Measurements from ENCODE around the gene CERS6.

CERS6 gene

DNA sequence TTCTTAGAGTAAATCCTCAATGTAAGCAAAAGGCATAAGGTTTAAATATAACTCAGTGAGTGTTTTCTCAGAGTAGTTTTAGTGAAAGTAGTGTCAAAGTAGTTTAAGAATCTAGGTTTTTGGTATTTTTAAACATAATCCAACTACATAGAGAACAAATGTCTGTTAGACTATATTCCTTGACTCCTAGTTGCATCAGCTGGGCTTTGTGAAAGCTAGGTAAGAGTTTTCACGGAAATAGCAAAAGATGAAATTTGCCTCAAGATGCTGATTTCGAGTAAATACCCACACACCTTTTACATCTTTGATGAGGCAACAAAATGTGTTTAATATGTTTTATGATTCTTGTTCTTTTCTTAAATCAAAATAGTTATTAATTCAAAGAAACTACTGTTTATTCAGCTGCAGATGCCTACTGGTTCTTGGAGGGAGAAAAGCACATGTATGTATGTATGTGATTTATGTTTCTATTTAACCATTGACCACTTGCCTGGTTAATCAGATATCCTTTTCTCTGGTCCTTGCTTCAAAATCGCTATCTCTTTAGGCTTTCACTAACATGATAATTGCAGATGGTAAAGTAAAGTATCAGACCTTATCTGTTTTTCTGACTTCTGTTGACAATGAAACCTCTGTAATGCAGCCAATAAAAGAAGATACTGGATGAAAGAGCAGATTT, 229.0 kb downstream of the CERS6 start:
- no peak for DNase-seq

DNA sequence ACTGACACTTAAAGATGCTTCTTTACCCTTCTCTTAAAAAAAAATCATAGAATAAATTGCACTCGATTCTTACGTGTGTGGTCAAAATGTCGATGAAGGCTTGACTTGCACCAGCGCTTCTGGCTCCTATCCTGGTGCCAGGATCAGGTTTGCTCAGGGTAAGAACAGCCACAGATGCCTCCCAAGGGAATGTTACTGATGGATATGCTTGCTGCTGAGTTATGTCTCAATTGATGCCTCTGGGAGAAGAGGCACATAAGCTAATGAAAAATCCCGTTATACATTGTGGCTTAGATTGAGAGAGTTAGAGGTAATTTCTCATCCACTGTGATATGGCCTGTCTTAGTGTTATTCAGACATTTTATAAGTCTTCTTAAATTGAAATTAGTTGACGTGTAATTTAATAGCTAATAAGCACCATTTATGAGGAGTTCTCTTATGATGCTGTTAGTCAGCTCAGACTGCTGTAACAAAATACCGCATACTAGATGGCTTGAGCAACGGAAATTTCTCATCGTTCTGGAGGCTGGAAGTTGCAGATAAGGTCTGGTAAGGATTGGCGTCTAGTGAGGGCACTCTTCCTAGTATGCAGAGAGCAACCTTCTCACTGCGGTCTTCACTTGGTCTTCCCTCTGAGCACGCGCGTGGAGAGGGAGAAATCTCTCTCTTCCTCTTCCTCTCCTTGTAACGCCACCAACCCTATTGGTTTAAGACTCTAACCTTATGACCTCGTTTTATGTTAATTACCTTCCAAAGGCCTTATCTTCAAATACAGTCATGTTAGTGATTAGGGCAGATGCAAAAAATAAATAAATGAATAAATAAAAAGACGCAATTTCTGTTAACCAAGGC, 229.8 kb downstream of the CERS6 start:
- no peak for DNase-seq

DNA sequence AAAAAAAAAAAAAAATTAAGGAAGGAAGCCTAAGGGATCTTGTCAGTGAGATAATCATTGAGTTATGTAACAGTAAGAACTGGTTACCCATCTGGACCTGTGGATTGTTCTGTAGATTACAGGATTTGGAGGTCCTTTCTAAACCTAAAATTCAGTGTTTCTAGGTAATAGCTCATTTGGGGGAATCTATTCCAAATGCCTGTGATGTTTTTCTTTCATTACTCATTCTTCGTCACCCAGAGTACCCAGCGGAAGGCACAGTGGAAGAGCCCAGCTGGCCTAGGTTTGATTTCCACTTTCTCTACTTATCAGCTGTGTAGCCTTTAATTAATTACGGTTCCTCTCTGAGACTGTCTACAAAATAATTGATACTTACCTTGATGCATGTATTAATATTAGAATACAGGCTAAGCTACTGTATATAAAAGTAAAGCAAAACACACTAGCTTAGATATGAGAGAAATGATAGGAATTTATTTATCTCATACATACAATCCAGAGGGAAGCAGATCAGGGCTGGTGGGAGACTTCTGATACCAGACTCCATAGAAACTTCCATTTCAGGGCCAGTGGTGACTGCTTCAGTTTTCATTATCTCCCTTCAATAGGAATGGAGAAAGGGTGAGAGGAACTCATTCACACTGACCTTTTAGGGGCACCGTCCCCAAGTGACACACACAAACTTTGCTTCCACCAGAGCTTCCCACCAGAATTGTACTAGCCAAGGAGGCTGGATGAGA, 230.6 kb downstream of the CERS6 start:
- DNase-seq: no peak

DNA sequence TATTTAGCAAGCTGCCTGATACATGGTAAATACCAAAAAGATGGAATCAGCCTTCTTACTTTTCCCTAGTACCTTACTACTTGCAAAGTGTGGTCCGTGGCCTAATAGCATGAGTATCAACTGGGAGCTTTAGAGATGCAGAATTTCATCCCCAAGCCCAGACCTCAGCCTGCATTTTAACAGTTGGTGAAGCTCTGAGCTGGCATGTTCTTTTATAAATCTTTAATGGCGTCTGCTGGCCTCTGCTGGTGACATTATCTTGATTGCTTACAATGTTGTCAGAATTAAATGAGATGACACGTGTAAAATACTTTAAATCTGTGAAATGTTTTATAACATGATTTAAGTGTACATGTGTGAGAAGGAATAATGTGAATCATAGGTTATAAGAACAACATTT, 231.2 kb downstream of the CERS6 start:
- no peak for DNase-seq

DNA sequence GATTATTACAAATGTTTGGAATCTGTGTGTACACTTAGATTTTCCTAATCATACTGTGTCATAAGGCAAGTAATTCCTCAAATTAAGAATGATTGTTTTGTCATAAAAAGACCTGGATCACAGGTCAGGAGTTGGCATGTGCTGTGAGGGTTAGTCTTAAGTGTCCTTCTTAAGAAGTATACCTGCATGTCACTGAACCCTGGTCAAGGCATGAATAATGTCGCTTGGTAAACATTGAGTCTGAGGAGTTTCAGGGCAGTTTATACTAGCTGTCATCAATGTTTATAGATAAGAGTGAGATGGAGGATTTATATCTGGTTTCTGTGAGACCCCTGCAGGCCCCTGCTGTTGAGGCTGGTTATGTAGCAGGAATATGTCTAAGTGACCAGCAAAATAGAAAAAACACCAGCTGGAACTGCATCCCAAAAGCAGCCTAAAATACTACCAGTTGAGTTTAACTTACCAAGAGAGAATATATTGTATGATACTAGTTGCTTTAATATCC, 234.4 kb downstream of the CERS6 start:
- no peak for DNase-seq

DNA sequence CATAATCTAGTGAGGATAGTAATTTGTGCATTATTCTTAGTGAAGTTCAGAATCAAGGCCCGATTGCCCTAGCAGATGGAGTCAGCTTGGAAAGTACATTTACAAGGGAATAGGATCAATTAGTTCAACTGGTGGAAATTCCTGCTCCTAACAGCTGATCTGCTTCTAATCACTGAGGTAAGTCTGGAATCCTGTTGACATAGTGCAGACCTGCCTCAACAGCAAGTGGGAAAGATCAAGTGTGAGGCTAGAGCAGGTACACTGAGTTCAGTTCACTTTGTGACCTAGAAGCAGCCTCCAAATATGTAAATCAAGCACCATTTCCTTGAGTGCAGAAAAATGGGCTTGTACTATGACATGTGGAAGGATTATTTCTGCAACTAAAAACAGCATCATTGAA, 235.1 kb downstream of the CERS6 start:
- DNase-seq: no peak

DNA sequence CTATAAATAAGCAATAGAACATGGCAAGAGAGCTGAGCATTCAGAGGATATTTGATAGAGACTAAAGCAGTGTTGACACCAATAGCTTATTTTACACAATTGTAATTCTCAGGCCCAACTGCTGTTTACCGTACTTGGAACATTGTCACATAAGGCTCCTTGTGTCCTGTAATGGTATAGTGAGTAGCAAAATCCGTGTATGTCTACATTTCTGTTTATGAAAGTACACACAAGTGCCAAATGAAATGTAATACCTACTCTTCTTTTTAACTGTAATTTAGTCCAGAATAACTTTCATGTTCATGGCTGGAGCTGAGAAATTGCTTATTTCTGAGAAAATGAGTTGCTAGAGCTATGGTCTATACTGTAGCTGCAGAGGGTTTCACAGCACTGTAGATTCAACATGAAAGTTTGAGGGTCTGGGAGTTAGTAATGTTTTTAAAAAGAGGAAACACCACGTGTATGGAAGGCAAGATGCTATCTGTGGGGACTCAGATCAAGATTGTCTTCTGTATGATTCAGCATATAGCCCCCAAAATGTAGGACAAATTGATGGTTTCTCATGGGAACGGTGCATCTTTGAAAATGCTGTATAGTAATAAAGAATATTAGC, 236.2 kb downstream of the CERS6 start:
- DNase-seq: peak; percentile 89

DNA sequence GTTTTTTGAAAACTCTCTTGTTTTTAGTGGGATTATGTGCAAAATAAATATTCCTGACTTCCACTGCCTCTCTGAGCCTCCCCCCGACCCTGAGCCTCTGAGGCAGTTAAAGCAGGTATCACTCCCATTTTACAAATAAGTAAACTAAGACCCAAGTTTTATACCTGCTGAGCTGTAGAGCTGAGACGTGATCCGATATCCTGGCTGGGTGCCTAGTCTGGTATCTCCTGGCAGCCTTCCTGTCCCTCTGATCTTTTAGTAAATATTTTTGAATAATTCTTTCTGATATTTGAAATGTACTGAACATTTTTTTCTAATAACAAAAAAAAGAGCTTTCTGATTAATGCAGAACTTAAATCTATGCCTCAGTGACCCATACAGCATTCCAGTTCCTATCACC, 238.1 kb downstream of the CERS6 start:
- DNase-seq: no peak

DNA sequence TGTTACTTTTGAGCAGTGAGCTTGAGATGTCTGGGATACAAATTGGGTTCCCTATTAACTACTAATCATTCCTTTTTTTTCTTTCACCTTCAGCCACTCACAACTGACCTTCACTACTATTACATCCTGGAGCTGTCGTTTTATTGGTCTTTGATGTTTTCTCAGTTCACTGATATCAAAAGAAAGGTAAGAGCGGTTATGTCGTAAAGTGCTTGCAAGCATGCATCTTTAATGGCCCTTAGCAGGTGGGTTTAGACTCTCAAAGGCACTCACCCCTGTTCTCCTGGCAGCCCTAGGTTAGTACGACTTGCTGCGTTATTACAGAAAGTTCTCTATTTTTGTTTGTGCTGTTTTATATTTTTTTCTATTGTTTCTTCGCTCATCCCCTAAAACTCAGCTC, 238.8 kb downstream of the CERS6 start:
- no peak for DNase-seq

DNA sequence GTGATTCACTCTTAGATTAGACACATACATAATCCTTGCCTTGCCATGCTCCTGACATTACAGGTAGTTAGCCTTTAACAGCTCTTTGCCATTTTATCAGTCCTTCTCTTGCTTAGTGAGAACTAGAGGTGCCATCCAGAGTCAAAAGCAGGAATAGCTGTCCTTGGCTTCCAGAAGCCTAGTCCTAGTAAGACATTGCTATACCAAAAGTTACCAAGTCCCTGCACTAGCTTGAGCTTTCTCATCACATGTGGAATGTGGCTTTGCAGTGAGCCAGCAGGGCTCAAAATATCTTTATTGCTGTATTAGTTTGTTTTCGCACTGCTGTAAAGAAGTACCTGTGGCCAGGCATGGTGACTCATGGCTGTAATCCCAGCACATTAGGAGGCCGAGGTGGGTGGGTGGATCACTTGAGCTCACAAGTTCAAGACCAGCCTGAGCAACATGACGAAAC, 241.6 kb downstream of the CERS6 start:
- DNase-seq: no peak

DNA sequence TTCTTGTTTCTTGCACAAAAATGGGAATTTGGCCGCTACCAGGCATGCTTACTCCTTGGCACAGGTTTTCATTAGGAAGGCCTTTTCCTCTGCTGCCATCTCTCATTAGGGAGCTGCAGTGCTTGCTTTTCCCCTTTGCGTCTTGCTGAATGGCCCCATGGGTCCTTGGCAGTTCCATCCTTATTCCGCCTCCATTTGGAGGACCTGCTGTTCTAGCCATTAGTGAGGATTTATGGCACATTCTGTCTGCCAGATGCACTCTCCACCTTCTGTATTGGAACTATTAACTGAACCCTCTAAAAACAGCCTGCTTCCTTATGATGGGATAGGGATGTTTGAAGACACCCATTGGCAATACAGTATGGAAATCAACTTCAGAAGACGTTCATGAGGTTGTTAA, 242.9 kb downstream of the CERS6 start:
- DNase-seq: no peak

DNA sequence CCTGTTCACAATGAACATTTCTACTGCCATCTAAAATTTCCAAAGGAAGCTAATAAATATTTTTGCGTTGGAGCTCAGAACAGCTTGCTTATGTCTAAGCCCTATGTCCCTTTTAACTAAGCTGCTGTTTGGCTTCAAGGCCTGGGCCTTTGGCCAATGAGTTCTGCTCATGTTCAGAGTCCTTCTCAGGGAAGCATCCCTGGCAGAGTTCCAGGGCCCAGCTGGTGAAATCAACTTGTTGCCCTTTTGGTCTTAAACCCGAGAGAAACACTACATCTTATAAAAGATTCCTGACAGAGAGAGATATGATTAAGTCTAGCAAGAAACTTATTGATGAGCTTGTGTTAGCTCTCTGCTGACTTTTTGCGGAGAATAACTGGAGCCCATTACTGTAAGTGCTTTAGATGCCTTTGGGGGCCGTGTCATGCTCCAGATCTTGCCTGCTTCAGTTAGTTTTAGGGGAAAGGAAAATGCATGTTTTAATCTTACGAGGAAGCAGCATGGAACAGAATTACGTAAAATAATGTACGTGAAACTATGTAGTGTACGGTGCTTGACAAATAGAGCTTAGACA, 243.9 kb downstream of the CERS6 start:
- no peak for DNase-seq

DNA sequence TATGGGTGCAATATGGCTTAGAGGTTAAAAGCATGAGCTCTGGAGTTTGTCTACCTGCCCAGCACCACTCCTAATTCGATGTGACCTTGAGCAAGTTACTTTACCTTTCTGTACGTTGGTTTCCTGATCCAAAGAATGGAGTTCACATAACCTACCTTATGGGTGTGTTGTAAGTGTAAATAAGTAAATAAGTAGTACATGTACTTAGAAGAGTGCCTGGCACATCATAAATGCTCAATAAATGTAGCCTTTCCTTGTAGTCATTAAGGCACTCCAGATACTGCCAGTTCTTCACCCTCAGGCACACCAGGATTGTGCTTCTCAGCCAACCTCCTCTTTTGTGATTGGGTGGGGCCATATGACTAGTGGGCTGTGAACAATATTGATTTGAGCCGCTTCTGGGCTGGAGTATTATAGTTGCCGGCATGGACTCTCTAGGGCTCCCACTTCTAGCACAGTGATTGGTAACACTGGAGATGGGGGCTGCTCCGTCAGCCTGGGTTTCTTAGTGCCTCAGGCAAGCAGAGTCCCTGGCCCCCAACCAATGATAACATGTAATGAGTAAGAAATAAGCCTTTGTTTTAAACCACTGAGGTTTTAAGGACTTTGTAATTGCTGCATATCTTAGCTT, 244.7 kb downstream of the CERS6 start:
- no peak for DNase-seq

DNA sequence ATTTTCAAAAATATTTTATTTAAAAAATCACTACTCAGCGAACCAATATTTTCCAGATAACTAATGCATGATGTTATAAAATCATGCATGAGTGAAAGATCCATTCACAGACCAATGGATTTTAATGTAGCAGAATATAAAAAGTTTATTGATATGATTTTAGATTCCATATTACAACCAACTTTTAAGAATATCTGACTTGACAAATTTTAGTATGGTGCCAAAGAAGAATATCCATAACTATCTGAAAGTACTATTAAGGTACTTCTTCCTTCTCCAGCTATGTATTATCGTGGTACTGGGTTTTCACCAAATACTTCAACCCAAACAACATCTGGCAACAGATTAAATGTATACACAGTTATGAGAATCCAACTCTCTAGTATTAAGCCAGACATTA, 246.5 kb downstream of the CERS6 start:
- DNase-seq: no peak

DNA sequence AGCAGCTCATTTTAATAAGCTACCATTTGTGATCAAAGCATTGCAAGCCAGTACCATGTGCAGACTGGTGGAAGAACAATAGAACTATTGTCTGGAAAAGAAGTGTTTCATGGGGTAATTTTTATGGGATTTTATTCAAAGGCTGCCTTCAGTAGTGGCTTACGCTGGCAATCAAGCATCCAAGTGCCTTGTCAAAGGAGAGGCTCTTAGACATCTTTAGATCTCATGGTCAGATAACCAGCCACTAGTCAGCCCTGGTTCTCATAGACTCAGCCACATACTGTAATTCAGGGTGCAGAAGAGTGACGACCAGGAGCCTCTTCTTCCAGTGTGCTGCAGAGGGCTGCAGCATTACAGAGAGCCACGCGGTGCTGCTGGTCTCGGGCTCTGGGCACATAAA, 247.9 kb downstream of the CERS6 start:
- no peak for DNase-seq

DNA sequence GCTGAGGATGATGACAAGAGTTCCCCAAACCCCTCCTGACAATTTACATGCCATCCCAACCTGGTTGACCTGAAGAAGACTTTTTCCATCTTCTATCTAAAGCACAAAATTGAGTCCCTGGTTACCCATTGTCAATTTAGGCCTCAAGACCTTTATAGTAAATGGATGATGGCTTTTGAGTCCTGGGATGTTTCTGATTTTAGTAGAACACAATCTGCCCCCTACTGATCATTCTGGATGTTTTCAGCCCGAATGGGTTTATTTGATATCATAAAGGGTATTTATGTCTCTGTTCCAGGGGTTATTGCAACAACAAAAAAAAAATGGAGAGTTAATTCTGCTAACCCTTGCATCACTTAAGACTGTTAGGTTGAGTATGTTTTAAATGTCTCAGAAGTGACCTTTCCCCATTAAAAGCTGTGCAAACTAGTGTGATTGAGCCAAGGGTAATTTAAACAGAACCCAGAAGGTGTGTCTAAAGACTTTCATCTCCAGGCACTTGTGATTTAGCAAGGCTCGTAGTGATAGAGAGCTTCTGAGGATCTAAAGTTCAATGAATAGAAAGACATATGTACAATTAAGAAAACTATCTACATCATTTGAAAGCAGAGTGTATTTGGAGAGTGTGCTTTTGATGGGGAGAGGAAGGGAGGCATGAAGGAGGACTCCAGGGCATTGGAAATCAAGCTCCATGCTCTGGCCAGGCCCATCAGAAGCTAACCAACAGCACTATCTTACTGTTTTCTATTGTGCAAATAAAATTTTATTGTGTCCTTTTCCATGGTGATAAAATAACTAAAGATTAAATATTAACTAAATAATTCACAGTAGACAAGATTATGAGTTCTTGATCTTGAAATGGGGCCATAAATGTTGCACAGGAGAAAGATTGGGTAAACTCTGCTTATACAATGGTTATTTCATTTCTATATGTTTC, 249.7 kb downstream of the CERS6 start:
- DNase-seq: peak; percentile 41

DNA sequence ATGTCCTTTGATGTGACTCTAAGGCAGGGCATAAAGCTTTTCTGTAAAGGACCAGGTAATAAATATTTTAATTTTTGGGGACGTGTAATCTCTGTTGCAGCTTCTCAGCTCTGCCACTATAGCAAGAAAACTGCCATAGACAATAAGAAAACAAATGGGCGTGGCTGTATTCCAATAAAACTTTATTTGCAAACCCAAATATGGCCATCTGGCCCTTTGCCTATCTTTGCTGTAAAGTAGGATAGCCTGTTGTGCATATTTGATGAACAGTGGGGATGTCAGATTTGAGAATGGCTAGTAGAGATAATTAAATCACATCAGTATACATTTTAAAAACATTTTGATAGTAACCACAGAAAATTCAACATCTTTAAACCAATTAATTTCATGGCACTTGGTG, 250.7 kb downstream of the CERS6 start:
- DNase-seq: no peak

DNA sequence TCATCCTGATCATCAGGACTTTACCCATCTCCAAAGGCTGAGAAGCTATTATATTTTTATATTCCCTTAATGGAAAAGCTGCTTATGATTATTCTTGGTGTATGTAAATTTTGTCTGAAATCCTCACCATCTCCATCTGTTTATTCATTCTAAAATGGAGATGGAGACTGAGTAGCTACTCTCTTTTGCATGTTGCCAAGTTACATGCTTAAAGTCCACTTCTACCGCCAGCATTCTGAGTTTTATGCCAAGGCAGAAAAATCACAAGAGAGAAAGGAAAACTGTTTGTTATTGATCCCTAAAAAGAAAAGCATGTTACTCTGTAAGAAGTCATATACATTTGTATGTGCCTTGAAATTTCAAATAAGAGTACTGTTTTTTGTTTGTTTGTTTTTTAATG, 252.0 kb downstream of the CERS6 start:
- DNase-seq: no peak

DNA sequence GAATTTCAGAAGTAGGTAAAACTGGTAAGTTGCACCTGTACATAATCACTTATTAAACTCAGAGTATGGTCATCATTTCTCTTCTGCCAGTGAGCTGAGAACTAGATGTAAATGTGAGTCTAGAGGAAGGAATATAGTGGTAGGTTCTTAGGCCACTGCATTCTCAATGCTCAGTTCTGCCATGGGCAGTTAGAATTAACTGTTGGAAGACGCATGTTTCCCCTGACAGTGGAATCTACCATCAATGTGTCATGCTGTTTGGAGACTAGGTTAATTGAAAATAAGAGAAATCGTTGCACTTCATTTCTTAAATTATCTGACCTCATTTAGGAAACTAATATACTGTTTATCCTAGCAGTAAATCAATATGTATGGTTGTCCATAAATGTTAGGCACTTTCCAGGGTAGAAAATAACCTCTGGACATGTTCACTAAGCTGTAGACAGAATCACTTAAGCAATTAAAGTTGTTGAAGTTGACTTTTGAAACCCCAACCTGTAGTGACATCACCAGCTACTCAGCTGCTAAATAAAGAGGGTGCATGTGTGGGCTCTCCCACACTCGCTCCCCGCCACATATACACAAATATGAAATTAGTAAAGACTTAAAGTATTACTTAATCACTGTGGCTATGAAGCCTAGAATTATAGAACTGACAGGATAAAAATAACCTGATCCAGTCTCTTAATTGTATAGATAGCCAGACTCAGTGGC, 254.8 kb downstream of the CERS6 start:
- DNase-seq: no peak

DNA sequence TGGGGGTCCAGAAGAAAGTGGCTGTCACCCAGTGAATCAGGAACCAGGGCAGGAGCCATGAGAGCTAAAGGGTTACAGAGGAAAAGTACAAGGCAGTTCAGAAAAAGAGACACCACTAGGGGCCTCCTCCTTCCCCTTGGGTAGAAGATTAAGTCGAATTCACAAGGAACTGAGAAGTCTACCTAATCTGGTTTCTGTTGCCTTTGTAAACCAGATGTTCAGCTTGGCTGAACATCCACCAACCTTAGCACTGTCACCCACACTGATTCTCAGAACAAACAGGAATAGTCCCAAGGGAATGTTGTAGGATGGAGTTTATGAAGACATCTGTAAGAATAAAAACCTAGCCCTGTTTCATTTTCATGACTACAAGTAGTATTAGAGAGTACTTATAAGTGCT, 256.0 kb downstream of the CERS6 start:
- no peak for DNase-seq
